SK-N-MC (cell line): ENCODE results near the gene ECHS1.

Experiments
- EZH2 ChIP-seq: fragments of 200-600 bp; sonication (generic); IDR thresholded peaks from one replicate; pipeline ENCODE4 v1.6.1; 2017; ENCODE audit warnings: antibody characterized with exemption
- FOXP2 ChIP-seq: optimal IDR thresholded peaks from 2 replicates; pipeline ENCODE3; 2011; ENCODE audit warnings: mild to moderate bottlenecking, moderate library complexity; ENCODE audit not compliant: insufficient read depth; ENCODE audit errors: extremely low read length, control extremely low read depth
- POLR2AphosphoS5 ChIP-seq: IDR thresholded peaks from 2 replicates; pipeline ENCODE4 v1.6.1; 2012; ENCODE audit warnings: mild to moderate bottlenecking, low read depth, low read length, borderline replicate concordance

DNA sequence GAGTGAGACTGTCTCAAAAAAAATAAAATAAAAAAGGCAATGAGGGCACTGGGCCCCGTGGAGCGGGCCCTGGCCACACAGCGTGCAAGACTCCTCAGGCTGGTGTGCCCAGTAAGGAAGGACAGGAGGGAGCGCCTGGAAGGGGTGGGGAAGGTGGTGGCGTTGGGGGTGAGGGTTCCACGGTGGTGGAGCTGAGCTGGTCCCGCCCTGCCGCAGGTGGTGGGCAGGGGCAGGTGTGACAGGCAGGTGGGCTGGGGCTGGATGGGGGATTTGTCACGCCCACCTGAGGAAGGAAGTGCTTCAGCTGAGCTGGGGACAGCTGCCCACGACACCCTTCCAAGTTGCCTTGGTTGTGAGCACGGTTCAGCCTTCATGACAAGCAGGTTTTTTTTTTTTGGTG lies 26.7 kb downstream of the ECHS1 start:
- TF ChIP-seq POLR2AphosphoS5 (no peak), EZH2 (no peak), FOXP2 (no peak)
